HEK293T (cell line): ENCODE data around the gene JAM2.

Source experiments
- ARNT ChIP-seq: fragments of 450-650 bp; IDR thresholded peaks from 2 replicates; pipeline ENCODE4 v1.6.1; 2017; ENCODE audit warnings: mild to moderate bottlenecking
- BHLHE40 ChIP-seq: fragments of 450-650 bp; IDR thresholded peaks from 2 replicates; pipeline ENCODE4 v1.6.1; 2016; ENCODE audit warnings: mild to moderate bottlenecking, moderate library complexity, borderline replicate concordance
- CTBP1 ChIP-seq: fragments of 450-650 bp; IDR thresholded peaks from 2 replicates; pipeline ENCODE4 v1.6.1; 2016; ENCODE audit warnings: borderline replicate concordance
- ELF4 ChIP-seq: fragments of 450-650 bp; IDR thresholded peaks from 2 replicates; pipeline ENCODE4 v1.6.1; 2017; ENCODE audit warnings: antibody characterized with exemption
- FOXA1 ChIP-seq: fragments of 450-650 bp; IDR thresholded peaks from 2 replicates; pipeline ENCODE4 v1.6.1; 2016; ENCODE audit warnings: mild to moderate bottlenecking
- FOXK2 ChIP-seq: fragments of 450-650 bp; IDR thresholded peaks from 2 replicates; pipeline ENCODE4 v1.6.1; 2016; ENCODE audit warnings: mild to moderate bottlenecking
- FOXM1 ChIP-seq: fragments of 450-650 bp; IDR thresholded peaks from 2 replicates; pipeline ENCODE4 v1.6.1; 2017; ENCODE audit warnings: mild to moderate bottlenecking, borderline replicate concordance
- L3MBTL2 ChIP-seq: fragments of 450-650 bp; conservative IDR thresholded peaks from 2 replicates; pipeline ENCODE4 v1.6.1; 2016; ENCODE audit warnings: mild to moderate bottlenecking
- NFRKB ChIP-seq: fragments of 450-650 bp; IDR thresholded peaks from 2 replicates; pipeline ENCODE4 v1.6.1; 2016; ENCODE audit warnings: mild to moderate bottlenecking, moderate library complexity
- SP1 ChIP-seq: fragments of 450-650 bp; IDR thresholded peaks from 2 replicates; pipeline ENCODE4 v1.6.1; 2017
- SUZ12 ChIP-seq: fragments of 450-650 bp; IDR thresholded peaks from 2 replicates; pipeline ENCODE4 v1.6.1; 2016; ENCODE audit warnings: mild to moderate bottlenecking
- TARDBP ChIP-seq: fragments of 450-650 bp; IDR thresholded peaks from 2 replicates; pipeline ENCODE4 v1.6.1; 2016
- ZNF384 ChIP-seq: fragments of 450-650 bp; IDR thresholded peaks from 2 replicates; pipeline ENCODE4 v1.6.1; 2016

DNA sequence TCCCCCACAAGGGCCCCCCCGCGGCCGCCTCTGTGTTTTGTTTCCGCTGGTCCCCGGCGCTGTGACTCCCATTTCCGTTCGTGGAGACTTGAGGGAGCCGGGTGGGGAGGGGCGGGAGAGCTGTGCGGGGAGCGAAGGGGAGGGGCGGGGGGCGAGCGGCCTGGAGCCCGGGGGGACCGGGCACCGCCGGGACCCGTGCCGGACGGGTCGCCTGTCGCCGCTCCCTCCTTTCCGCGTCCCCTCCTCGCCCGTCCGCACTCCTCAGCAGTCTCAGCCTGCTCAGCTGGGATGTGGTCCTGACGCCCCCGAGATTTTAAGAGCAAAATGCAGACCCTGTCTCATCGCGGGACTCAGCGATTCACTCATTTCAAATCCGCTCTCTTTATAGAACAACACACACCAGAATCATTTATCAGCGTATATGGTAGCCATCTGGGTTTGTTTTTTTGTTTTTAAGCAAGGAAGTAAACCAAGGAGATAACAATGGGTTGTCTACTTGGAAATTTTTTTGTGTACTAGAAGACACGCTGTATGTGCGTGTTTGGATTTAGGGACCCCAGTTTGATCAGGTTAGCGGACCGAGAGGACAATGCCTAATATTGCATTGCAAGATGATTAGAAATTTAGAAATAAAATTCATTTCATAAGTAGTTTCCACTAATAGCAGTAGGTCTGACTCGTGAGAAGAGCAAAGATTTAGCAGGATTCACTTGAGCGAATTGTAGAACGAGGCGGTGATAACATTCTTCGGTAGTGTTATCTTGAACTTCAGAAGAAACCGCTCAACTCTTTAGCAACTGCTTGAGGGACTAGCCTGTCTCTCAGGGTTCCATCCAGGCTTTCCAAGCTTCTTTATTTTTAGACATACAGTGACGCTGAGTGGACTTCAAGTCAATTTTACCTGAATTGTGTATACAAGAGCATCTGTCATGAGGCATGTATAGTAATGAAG lies 96.9 kb downstream of the JAM2 start:
- TF ChIP-seq FOXM1 = no peak
- TF ChIP-seq SUZ12 = no peak
- TF ChIP-seq L3MBTL2 = 0 out of 2 replicates have a peak, but pooled peaks have one; percentile 16
- TF ChIP-seq ZNF384 = no peak
- TF ChIP-seq NFRKB = no peak
- TF ChIP-seq FOXK2 = no peak
- no peak for TF ChIP-seq ELF4
- no peak for TF ChIP-seq ARNT
- TF ChIP-seq CTBP1 = no peak
- no peak for TF ChIP-seq FOXA1
- TF ChIP-seq TARDBP = no peak
- TF ChIP-seq SP1 = no peak
- no peak for TF ChIP-seq BHLHE40
